ENCODE data around the gene ARG2. TPM values are rescaled to one million over a fixed set of nuclear protein-coding genes. Genes with fewer than 3 reads are reported as not detected.

ARG2 gene
- total RNA-seq, 4 donors from 2014 or later, result 1.6 to 13.9 (median 11.3) TPM

DNA sequence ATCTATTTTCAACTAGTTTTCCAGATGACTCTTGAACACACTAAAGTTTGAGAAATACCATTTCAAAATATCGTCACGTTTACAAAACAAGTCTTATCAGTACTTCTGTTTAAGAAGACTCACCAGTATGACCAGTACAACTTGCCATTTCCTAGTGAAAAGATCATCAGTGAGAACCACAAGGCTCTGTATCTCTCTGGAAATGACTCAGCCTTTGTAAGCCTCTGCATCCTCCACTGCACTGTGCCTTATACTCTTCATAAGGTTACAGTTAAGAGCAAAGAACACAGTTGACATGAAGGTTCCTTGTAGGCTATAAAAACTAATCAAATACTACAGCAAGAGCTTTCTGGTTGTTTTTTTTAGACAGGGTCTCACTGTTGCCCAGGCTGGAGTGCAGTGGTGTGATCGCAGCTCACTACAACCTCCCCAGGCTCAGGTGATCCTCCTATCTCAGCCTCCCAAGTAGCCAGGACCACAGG is 60.4 kb downstream of the ARG2 start:
- ATAC-seq (ENCODE audit: low FRiP score) (no peak), DNase-seq (ENCODE audit: low spot score) (no peak)
- TF ChIP-seq, protein P1, sequence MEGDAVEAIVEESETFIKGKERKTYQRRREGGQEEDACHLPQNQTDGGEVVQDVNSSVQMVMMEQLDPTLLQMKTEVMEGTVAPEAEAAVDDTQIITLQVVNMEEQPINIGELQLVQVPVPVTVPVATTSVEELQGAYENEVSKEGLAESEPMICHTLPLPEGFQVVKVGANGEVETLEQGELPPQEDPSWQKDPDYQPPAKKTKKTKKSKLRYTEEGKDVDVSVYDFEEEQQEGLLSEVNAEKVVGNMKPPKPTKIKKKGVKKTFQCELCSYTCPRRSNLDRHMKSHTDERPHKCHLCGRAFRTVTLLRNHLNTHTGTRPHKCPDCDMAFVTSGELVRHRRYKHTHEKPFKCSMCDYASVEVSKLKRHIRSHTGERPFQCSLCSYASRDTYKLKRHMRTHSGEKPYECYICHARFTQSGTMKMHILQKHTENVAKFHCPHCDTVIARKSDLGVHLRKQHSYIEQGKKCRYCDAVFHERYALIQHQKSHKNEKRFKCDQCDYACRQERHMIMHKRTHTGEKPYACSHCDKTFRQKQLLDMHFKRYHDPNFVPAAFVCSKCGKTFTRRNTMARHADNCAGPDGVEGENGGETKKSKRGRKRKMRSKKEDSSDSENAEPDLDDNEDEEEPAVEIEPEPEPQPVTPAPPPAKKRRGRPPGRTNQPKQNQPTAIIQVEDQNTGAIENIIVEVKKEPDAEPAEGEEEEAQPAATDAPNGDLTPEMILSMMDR (IDR thresholded peaks at IDR 0.05), result no peak

DNA sequence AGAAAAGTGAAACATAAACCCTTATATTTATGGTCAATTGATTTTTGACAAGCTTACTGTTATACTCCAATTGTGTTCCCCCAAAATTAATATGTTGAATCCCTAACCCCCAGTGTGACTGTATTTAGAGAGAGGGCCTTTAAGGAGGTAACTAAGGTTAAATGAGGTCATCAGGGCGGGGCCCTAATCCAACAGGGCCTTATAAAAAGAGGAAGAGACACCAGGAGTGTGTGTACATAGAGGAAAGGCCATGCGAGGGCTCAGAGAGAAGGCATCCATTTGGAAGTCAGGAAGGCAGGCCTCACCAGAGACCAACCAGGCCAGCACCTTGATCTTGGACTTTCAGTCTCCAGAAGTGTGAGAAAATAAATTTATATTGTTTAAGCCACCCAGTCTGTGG is 61.2 kb downstream of the ARG2 start:
- ATAC-seq (ENCODE audit: low FRiP score) (no peak), DNase-seq (ENCODE audit: low spot score) (no peak)
- TF ChIP-seq, protein P1 (IDR thresholded peaks at IDR 0.05), result no peak

- ATAC-seq (ENCODE audit: low FRiP score), result no peak
- no peak for DNase-seq (ENCODE audit: low spot score)
- TF ChIP-seq, protein P1 (IDR thresholded peaks at IDR 0.05), result no peak
Observed at GRCh38 chr14:67683842-67684241, 64.1 kb downstream of the ARG2 start.

DNA sequence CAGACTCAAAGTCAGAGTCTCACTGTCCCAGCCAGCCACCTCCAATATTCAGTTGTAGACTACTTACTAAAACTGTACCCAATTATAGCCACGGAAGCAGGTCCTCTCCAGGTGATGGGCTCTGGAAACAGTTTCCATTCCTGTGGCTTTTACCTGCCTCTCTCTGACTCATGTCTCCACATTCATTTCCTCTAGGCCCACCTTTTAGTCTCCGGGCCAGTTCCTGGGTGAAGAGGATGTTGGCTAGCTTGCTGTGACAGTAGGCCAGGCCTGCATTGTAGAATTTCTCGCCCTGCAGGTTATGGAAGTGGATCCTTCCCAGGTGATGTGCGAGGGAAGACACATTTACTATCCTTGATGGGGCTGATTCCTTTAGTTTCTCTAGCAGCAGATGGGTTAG is 70.3 kb downstream of the ARG2 start:
- no peak for DNase-seq (ENCODE audit: low spot score)
- TF ChIP-seq, protein P1 (IDR thresholded peaks at IDR 0.05), result no peak
- no peak for ATAC-seq (ENCODE audit: low FRiP score)

- peak; percentile 55 for DNase-seq (ENCODE audit: low spot score)
- TF ChIP-seq, protein P1 (IDR thresholded peaks at IDR 0.05), result no peak
- ATAC-seq (ENCODE audit: low FRiP score), result peak; percentile 80
Observed at GRCh38 chr14:67694791-67695393, 75.2 kb downstream of the ARG2 start.

GRCh38 chr14:67695394-67695949 is 75.8 kb downstream of the ARG2 start, which contains the start of gene RDH11:
TSS of gene RDH11 (minus strand) at chr14:67695764. CDS start at chr14:67695703, 61 bp downstream.
- ATAC-seq (ENCODE audit: low FRiP score), result peak; percentile 91

More at GRCh38 chr14:67695394-67695949, 75.8 kb downstream of the ARG2 start, which contains the start of gene RDH11:
- TF ChIP-seq, protein P1 (IDR thresholded peaks at IDR 0.05), result no peak
- DNase-seq (ENCODE audit: low spot score), result peak; percentile 66
